ENCODE data around the gene RAPGEF3.

RAPGEF3 gene, protein sequence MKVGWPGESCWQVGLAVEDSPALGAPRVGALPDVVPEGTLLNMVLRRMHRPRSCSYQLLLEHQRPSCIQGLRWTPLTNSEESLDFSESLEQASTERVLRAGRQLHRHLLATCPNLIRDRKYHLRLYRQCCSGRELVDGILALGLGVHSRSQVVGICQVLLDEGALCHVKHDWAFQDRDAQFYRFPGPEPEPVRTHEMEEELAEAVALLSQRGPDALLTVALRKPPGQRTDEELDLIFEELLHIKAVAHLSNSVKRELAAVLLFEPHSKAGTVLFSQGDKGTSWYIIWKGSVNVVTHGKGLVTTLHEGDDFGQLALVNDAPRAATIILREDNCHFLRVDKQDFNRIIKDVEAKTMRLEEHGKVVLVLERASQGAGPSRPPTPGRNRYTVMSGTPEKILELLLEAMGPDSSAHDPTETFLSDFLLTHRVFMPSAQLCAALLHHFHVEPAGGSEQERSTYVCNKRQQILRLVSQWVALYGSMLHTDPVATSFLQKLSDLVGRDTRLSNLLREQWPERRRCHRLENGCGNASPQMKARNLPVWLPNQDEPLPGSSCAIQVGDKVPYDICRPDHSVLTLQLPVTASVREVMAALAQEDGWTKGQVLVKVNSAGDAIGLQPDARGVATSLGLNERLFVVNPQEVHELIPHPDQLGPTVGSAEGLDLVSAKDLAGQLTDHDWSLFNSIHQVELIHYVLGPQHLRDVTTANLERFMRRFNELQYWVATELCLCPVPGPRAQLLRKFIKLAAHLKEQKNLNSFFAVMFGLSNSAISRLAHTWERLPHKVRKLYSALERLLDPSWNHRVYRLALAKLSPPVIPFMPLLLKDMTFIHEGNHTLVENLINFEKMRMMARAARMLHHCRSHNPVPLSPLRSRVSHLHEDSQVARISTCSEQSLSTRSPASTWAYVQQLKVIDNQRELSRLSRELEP

DNA sequence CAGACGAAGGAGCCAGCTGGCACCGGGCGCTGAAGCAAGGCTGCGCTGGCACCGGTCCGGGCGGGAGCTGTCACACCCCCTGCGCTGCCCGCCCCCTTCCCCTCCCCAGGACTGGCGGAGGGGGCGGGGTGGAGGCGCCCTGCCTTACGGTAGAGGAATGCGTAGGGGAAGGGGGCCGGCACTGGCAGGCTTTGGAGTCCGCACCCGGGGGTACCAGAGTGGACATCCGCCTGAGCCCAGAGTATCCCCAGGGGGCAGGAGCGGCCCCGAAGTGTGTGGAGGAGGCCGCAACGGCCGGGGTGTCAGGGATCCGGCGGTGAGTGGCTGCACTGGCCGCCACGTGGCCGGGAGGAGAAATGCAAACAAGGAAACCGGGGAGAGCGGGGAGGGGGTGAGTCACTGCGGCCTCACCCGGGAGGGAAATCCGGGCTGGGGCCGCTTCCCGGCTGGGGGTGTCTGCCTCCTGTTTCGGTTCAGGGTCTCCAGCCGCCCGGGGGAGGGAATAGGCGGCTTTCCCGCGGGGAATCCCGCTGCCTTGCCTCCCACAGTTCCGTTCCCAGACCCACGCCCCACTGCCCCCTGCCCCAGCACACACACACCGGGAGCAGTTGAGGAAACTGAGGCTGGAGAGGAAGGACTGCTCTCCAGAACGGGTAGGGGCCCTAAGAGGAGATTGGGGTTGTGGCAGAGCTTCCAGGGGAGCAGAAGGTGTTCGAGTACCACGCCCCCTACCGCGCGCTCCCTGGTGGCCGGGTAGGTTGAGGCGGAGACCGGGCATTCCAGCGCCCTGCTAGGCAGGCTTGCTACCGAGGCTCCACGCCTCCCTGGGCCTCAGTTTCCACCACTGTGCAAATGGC, at the start of gene RAPGEF3:
RAPGEF3 (minus strand) TSS at position 47 of the 857 bp plus-strand sequence. CDS start 324 bp downstream, outside the sequence.
- peak; percentile 48 for DNase-seq

- DNase-seq, result no peak
Observed at GRCh38 chr12:47808050-47808449, 49.4 kb upstream of the RAPGEF3 start.

- no peak for DNase-seq
Observed at GRCh38 chr12:47807338-47807737, 48.7 kb upstream of the RAPGEF3 start.

DNA sequence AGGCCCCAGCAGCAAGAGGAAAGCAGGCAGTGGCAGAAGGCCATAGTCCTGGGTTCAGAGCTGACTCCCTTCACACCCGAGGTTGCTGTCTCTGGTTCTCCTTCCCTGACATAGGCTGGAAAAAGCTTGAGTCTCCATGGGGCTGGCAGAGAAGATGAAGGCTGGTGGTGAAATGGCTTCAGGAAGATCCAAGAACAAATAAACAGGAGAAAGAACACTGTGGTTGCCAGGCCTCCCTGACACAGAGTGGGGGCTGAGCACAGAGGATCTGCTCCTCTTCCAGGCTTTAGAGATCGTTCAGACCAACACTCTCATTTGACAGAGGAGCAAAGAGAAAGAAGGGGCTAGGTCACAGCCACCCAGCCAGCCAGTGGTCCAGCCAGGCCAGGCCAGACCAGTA, 46.7 kb upstream of the RAPGEF3 start:
- no peak for DNase-seq

GRCh38 chr12:47804171-47804570, 45.5 kb upstream of the RAPGEF3 start:
- DNase-seq, result no peak

GRCh38 chr12:47803191-47803875, 44.7 kb upstream of the RAPGEF3 start:
- DNase-seq, result no peak

GRCh38 chr12:47802312-47802711, 43.6 kb upstream of the RAPGEF3 start:
- DNase-seq, result no peak

DNA sequence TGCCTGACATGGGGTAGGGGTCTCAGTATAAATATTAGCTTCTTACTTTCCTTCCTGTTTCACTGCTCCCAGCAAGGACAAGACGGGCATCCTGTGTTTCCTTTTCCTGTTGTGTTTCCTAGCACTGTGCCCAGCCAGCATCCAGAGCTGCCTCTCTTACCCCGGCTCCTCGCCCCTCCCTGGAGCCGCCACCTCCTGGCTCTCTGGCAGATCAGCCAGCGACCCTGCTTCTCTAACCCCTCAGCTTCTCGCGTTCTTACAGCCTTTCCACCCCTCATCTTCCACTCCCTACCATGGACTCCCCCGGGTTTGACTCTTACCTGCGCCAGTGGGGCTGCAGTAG, 43.2 kb upstream of the RAPGEF3 start:
- DNase-seq, result no peak

- DNase-seq, result no peak
Observed at GRCh38 chr12:47801170-47801903, 42.7 kb upstream of the RAPGEF3 start.

DNA sequence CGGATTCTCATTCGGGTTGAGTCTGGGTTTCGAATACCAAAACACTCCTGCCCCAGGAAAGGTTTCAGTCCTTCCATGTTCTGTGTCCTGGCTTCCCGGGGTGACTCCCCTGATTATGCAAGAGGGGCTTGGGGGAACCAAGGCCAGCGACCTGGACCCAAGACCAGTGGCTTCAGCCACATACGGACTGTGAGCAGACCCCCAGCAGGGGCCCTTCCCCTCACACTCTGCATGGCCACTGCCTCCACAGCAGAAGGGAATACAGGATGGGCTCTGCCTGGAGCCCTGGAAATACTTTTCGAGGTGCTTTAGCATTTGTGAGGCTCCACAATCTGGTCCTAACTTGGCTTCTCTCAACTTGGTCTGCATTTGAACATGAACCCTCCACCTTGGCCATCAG, 41.9 kb upstream of the RAPGEF3 start:
- no peak for DNase-seq

- DNase-seq, result no peak
Observed at GRCh38 chr12:47799357-47799955, 40.8 kb upstream of the RAPGEF3 start.

DNA sequence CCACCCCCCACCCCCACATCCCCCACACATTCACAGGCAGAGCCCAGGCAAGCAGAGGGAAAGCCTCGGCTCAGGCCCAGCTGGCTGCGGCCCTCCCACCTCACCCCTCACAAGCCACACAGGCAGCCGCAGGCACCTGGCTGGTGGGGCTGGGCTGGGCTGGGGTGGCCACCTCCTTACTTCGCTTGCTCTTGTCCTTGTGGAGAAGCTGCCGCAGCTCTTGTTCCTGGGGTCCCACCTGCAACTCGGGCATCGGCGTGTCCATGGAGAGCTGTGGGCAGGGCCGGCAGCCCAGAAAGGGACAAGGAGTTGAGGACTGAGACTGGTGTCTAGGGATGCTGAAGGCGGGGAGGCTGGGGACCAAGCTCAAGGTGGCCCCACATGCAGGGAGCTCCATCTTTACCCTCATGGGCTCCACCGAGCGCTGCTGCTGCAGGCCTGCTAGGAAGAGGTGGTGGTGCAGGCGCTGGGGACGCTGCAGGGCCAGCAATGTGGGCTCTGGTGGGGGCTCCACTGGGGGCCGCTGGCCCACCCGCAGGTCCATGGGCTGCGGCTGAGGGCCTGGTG, 39.8 kb upstream of the RAPGEF3 start:
- DNase-seq, result no peak

DNA sequence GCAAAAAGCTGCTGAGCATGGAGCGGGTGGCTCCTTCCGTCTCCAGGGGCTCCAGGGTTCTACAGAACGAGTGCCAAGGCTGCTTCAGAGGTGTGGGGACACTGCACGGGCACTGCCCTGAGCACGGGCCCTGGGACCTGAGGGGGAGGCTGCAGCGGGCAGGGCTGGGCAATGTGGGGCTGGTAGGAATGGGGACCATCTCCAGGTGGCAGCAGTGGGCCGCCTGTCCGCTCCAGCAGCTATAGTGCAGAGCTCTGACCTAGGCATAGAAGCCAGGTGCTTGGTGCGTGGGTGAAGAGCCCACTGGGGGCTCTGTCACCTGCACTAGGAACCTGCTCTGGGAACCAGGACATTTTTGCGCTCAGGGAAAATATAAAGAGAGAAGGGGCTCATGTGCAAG, 38.8 kb upstream of the RAPGEF3 start:
- DNase-seq, result no peak

- DNase-seq, result no peak
Observed at GRCh38 chr12:47795814-47796411, 37.2 kb upstream of the RAPGEF3 start.

GRCh38 chr12:47795121-47795813, 36.6 kb upstream of the RAPGEF3 start:
- no peak for DNase-seq

- DNase-seq, result no peak
Observed at GRCh38 chr12:47794679-47795078, 36.0 kb upstream of the RAPGEF3 start.

- no peak for DNase-seq
Observed at GRCh38 chr12:47793015-47793681, 34.5 kb upstream of the RAPGEF3 start.

GRCh38 chr12:47791874-47792273, 33.2 kb upstream of the RAPGEF3 start:
- DNase-seq, result no peak

DNA sequence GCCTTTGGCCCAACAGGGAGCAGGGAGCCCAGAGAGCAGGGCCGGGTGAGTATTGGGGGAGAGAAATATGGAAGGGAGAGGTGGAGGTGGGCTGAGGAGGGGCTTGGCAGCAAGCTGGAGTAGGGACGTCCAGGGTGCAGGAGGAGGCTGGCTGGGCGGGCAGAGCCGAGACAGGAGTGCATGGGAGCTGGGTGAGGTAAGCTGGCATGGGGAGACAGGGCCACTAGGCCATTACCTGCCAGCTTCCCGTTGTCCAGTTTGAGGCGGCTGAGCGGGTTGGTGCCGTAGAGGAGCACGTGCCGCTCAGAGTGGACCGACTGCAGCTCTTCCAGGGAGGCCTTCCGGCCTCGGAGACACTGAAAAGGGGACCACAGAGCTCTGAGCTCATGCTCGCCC, 32.7 kb upstream of the RAPGEF3 start:
- no peak for DNase-seq
